SK-N-SH treated with all-trans-retinoic acid at 6 μM for 48 hours (cell line): Measurements from ENCODE around the gene SDC3.

Experiments used
- ATAC-seq: fragments of 200-7000 bp; cut with Tn5 transposase; 3 replicates; pipeline ENCODE4 v1.9.1; 2020; ENCODE audit warnings: mild to moderate bottlenecking, moderate library complexity
- ARNTL ChIP-seq: fragments of 450-650 bp; formaldehyde crosslinking; IDR thresholded peaks from 2 replicates; pipeline ENCODE4 v1.5.0; 2020; ENCODE audit warnings: low read depth, mild to moderate bottlenecking, moderate library complexity, borderline replicate concordance
- CSDC2 ChIP-seq: fragments of 250-450 bp; sonication (Bioruptor Pico); IDR thresholded peaks from 2 replicates; pipeline ENCODE4 v1.5.0; 2020; ENCODE audit warnings: mild to moderate bottlenecking, moderate library complexity
- ESRRG ChIP-seq: fragments of 250-450 bp; sonication (Bioruptor Pico); IDR thresholded peaks from 2 replicates; pipeline ENCODE4 v1.6.1; 2021; ENCODE audit warnings: mild to moderate bottlenecking
- ISL1 ChIP-seq: fragments of 250-450 bp; sonication (Bioruptor Pico); IDR thresholded peaks from 2 replicates; pipeline ENCODE4 v2.1.2; 2022; ENCODE audit warnings: mild to moderate bottlenecking, moderate library complexity
- OSR1 ChIP-seq: fragments of 250-450 bp; sonication (Bioruptor Pico); IDR thresholded peaks from 2 replicates; pipeline ENCODE4 v1.8.0; 2022; ENCODE audit warnings: moderate library complexity, mild to moderate bottlenecking, inconsistent platforms
- PPARA ChIP-seq: fragments of 250-450 bp; sonication (Bioruptor Pico); IDR thresholded peaks from 2 replicates; pipeline ENCODE4 v1.5.0; 2020; ENCODE audit warnings: mild to moderate bottlenecking, borderline replicate concordance
- RARB ChIP-seq: fragments of 250-450 bp; sonication (Bioruptor Pico); IDR thresholded peaks from 2 replicates; pipeline ENCODE4 v1.8.0; 2021; ENCODE audit warnings: mild to moderate bottlenecking, moderate library complexity
- TCF4 ChIP-seq: fragments of 250-450 bp; sonication (Bioruptor Pico); IDR thresholded peaks from 2 replicates; pipeline ENCODE4 v1.8.0; 2021; ENCODE audit warnings: mild to moderate bottlenecking, moderate library complexity, borderline replicate concordance
- TOX ChIP-seq: fragments of 250-450 bp; sonication (Bioruptor Pico); IDR thresholded peaks from 2 replicates; pipeline ENCODE4 v1.8.0; 2021; ENCODE audit warnings: mild to moderate bottlenecking, moderate library complexity, borderline replicate concordance
- ZC3H10 ChIP-seq: fragments of 250-450 bp; sonication (Bioruptor Pico); IDR thresholded peaks from 2 replicates; pipeline ENCODE4 v1.5.1; 2021; ENCODE audit warnings: mild to moderate bottlenecking, moderate library complexity
- ZFP3 ChIP-seq: fragments of 250-450 bp; sonication (Bioruptor Pico); IDR thresholded peaks from 2 replicates; pipeline ENCODE4 v1.5.0; 2020; ENCODE audit warnings: mild to moderate bottlenecking, moderate library complexity
- ZFP30 ChIP-seq: fragments of 450-650 bp; formaldehyde crosslinking; IDR thresholded peaks from 2 replicates; pipeline ENCODE4 v1.5.0; 2022; ENCODE audit warnings: mild to moderate bottlenecking, moderate library complexity
- ZNF565 ChIP-seq: fragments of 450-650 bp; formaldehyde crosslinking; conservative IDR thresholded peaks from 2 replicates; pipeline ENCODE4 v1.5.0; 2020; ENCODE audit warnings: low read depth, mild to moderate bottlenecking, moderate library complexity
- ZNF70 ChIP-seq: fragments of 450-650 bp; formaldehyde crosslinking; IDR thresholded peaks from 2 replicates; pipeline ENCODE4 v1.5.0; 2020; ENCODE audit warnings: mild to moderate bottlenecking, moderate library complexity
- ZNF8 ChIP-seq: fragments of 450-650 bp; formaldehyde crosslinking; IDR thresholded peaks from 2 replicates; pipeline ENCODE4 v1.5.0; 2020; ENCODE audit warnings: mild to moderate bottlenecking, moderate library complexity
- TF ChIP-seq, protein P1 (sequence below): fragments of 250-450 bp; sonication (Bioruptor Pico); IDR thresholded peaks from 2 replicates; pipeline ENCODE4 v1.8.0; 2020; ENCODE audit warnings: mild to moderate bottlenecking, moderate library complexity, borderline replicate concordance
- TF ChIP-seq, protein P2 (sequence below): fragments of 250-450 bp; sonication (Bioruptor Pico); IDR thresholded peaks from 2 replicates; pipeline ENCODE4 v1.8.0; 2021; ENCODE audit warnings: low read depth, mild to moderate bottlenecking, moderate library complexity, borderline replicate concordance
- TF ChIP-seq, protein P3 (sequence below): fragments of 250-450 bp; sonication (Bioruptor Pico); IDR thresholded peaks from 2 replicates; pipeline ENCODE4 v1.5.1; 2021; ENCODE audit warnings: mild to moderate bottlenecking, moderate library complexity

Gene SDC3

DNA sequence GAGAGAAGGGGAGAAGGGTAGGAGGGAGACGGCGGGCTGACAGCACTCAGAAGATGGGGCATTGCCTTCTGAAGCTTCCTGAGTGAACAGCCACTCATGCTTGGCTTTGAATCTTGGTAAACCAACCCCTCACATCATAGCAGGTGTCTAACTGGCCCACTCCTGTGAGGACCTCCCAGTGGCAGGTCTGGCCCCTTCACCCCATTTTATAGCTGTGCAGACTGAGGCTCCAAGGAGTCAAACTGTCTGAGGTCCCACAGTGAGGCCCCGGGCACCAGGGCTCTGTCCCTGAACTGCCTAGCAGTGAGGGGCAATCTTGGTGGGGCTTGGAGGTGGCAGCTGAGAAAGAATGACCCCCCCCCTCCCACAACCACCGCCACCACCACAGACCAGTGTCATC lies 41.0 kb downstream of the SDC3 start:
- ATAC-seq, result no peak
- TF ChIP-seq ZFP30 (CRISPR knock-in tag), result no peak
- no peak for TF ChIP-seq ARNTL (CRISPR knock-in tag)
- no peak for TF ChIP-seq TOX (CRISPR knock-in tag)
- TF ChIP-seq ZNF8 (CRISPR knock-in tag), result no peak
- TF ChIP-seq TCF4 (CRISPR knock-in tag), result no peak
- TF ChIP-seq, protein P1, sequence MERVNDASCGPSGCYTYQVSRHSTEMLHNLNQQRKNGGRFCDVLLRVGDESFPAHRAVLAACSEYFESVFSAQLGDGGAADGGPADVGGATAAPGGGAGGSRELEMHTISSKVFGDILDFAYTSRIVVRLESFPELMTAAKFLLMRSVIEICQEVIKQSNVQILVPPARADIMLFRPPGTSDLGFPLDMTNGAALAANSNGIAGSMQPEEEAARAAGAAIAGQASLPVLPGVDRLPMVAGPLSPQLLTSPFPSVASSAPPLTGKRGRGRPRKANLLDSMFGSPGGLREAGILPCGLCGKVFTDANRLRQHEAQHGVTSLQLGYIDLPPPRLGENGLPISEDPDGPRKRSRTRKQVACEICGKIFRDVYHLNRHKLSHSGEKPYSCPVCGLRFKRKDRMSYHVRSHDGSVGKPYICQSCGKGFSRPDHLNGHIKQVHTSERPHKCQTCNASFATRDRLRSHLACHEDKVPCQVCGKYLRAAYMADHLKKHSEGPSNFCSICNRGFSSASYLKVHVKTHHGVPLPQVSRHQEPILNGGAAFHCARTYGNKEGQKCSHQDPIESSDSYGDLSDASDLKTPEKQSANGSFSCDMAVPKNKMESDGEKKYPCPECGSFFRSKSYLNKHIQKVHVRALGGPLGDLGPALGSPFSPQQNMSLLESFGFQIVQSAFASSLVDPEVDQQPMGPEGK (CRISPR knock-in tag), result no peak
- TF ChIP-seq ZC3H10 (CRISPR knock-in tag), result no peak
- no peak for TF ChIP-seq ZFP3
- no peak for TF ChIP-seq ZNF565 (CRISPR knock-in tag)
- TF ChIP-seq PPARA, result no peak
- no peak for TF ChIP-seq ZNF70 (CRISPR knock-in tag)
- no peak for TF ChIP-seq RARB (CRISPR knock-in tag)

DNA sequence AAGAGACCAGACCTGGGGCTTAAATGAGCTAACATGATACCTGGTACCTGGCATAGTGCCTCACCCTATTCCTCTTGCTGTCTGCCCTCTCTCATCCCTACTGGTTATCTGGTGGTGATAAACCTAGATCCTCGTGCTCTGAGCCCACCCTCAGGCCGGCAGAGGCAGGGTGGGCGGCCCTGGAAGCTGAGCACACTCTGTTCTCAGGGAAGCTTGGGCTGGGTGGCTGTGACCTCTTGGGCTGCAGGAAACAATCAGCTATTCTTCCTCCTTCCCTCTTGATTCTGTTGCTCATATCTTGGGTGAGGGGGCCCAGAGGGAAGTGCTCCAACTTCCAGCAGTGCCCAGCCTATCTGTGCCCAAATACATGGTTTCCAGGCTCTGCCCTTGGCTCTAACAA lies 42.0 kb downstream of the SDC3 start:
- ATAC-seq, result no peak
- no peak for TF ChIP-seq CSDC2
- TF ChIP-seq ESRRG (CRISPR knock-in tag), result no peak

DNA sequence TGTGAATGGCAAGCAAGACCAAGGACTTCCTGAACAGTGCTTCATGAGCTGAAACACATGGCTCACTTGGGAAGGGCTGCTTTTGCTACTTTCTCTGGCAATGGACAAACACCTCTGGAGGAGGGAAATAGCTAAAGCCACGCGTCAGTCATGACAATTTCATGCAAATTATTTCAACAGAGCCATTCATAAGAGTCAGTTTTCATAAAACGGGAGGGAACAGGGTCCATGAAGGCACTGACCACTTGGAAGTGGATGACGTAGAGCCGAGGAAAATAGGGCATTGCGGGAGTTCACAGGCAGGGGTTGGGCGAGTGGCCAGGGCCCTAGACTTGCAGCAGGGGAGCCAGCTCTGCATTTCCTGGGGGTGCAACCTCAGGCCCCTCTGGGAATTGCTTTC lies 43.9 kb downstream of the SDC3 start:
- TF ChIP-seq TCF4 (CRISPR knock-in tag) (no peak), ESRRG (CRISPR knock-in tag) (no peak), CSDC2 (no peak), ZNF8 (CRISPR knock-in tag) (no peak), OSR1 (CRISPR knock-in tag) (no peak), ZNF70 (CRISPR knock-in tag) (no peak)
- TF ChIP-seq, protein P2, sequence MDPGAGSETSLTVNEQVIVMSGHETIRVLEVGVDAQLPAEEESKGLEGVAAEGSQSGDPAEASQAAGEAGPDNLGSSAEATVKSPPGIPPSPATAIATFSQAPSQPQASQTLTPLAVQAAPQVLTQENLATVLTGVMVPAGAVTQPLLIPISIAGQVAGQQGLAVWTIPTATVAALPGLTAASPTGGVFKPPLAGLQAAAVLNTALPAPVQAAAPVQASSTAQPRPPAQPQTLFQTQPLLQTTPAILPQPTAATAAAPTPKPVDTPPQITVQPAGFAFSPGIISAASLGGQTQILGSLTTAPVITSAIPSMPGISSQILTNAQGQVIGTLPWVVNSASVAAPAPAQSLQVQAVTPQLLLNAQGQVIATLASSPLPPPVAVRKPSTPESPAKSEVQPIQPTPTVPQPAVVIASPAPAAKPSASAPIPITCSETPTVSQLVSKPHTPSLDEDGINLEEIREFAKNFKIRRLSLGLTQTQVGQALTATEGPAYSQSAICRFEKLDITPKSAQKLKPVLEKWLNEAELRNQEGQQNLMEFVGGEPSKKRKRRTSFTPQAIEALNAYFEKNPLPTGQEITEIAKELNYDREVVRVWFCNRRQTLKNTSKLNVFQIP (CRISPR knock-in tag), result no peak
- TF ChIP-seq, protein P3, sequence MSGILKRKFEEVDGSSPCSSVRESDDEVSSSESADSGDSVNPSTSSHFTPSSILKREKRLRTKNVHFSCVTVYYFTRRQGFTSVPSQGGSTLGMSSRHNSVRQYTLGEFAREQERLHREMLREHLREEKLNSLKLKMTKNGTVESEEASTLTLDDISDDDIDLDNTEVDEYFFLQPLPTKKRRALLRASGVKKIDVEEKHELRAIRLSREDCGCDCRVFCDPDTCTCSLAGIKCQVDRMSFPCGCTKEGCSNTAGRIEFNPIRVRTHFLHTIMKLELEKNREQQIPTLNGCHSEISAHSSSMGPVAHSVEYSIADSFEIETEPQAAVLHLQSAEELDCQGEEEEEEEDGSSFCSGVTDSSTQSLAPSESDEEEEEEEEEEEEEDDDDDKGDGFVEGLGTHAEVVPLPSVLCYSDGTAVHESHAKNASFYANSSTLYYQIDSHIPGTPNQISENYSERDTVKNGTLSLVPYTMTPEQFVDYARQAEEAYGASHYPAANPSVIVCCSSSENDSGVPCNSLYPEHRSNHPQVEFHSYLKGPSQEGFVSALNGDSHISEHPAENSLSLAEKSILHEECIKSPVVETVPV (CRISPR knock-in tag), result no peak
- ATAC-seq, result no peak

DNA sequence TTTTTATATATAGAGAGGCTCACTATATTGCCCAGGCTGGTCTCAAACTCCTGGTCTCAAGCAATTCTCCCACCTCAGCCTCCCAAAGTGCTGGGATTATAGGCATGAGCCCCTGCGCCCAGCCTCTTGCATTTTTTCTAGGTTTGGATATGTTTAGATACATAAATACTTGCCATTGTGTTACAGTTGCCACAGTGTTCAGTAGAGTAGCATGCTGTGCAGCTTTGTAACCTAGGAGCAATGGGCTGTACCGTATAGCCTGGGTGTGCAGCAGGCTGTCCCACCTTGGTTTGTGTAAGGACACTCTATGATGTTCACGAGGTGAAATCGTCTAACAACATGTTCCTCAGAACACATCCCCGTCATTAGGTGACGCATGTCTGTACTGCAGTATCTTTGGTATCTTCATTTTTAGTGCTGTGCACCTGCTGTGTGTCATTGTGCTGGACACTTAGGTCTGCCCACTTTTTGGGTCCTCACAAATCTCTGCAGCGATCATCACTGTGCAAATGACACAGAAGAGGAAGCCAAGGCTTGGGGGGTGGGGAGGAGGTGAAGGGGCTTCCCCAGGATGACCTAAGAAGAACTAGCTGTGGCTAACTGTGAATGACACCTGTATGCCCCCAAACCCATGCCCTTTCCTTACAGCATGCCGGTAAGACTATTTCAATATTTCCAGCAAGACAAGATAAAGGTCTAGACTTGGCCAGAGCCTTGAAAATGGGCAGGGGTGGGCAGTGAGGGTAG lies 44.5 kb downstream of the SDC3 start:
- no peak for ATAC-seq
- TF ChIP-seq, protein P2 (CRISPR knock-in tag), result no peak
- TF ChIP-seq, protein P1 (CRISPR knock-in tag), result no peak
- TF ChIP-seq TOX (CRISPR knock-in tag) (no peak), CSDC2 (no peak), ISL1 (no peak), ESRRG (CRISPR knock-in tag) (no peak), ZC3H10 (CRISPR knock-in tag) (no peak)
